ENCODE measurements around the gene MGAT5. TPM values are rescaled to one million over a fixed set of nuclear protein-coding genes. Genes with fewer than 3 reads are reported as not detected.

Gene MGAT5
- total RNA-seq, 1 experiment from 2014 or later = 52.4 TPM

GRCh38 chr2:134412639-134412999, 158.7 kb downstream of the MGAT5 start (continued):
- TF ChIP-seq JAZF1 (CRISPR knock-in tag; IDR thresholded peaks at IDR 0.05) = no peak
- no peak for TF ChIP-seq MXD4 (CRISPR knock-in tag; IDR thresholded peaks at IDR 0.05; ENCODE audit: borderline replicate concordance)
- no peak for TF ChIP-seq FOXP4 (CRISPR knock-in tag; IDR thresholded peaks at IDR 0.05)

GRCh38 chr2:134413430-134413829, 159.6 kb downstream of the MGAT5 start:
- TF ChIP-seq NFE2L1 (CRISPR knock-in tag; IDR thresholded peaks at IDR 0.05) = no peak
- Mint-ChIP-seq H3K4me3 (no peak overlapping the region), H3K4me1 (peaks cover 11% of the 10 kb centered on the region; the same call in 1 of the 2 replicates), H3K9me3 (no peaks in the 10 kb centered on the region), H3K27me3 (ENCODE audit: low read depth) (no peaks in the 10 kb centered on the region), H3K36me3 (no peaks in the 10 kb centered on the region), H3K27ac (no peak overlapping the region)
- ChIA-PET CTCF (interaction anchor here (0.6 to 3.3 kb wide), 3 partner anchors 16 to 295 kb away, joined by 3 to 43 read pairs (median 34); no protein-coding TSS in a partner anchor), POLR2A (no interaction called here)
- DNase-seq (ENCODE audit: low spot score) (no peak), ATAC-seq (no peak)

GRCh38 chr2:134413912-134414311, 160.0 kb downstream of the MGAT5 start:
- ChIA-PET POLR2A (no interaction called here), CTCF (no interaction called here)
- H3K9me3 Mint-ChIP-seq = no peaks in the 10 kb centered on the region
- H3K27me3 Mint-ChIP-seq (ENCODE audit: low read depth) = no peaks in the 10 kb centered on the region
- H3K4me1 Mint-ChIP-seq = peaks cover 11% of the 10 kb centered on the region; the same call in 1 of the 2 replicates
- TF ChIP-seq ZNF425 (CRISPR knock-in tag; conservative IDR thresholded peaks at IDR 0.05) (no peak), NFYB (CRISPR knock-in tag; conservative IDR thresholded peaks at IDR 0.05; ENCODE audit: low read depth) (no peak), SP1 (CRISPR knock-in tag; conservative IDR thresholded peaks at IDR 0.05) (no peak), E2F1 (CRISPR knock-in tag; IDR thresholded peaks at IDR 0.05) (no peak), ZMAT4 (CRISPR knock-in tag; IDR thresholded peaks at IDR 0.05) (no peak), MLX (CRISPR knock-in tag; IDR thresholded peaks at IDR 0.05) (no peak), MYBL2 (CRISPR knock-in tag; IDR thresholded peaks at IDR 0.05) (no peak), E2F5 (CRISPR knock-in tag; IDR thresholded peaks at IDR 0.05) (no peak)
- no peak for DNase-seq (ENCODE audit: low spot score)
- no peaks in the 10 kb centered on the region for H3K36me3 Mint-ChIP-seq
- ATAC-seq = no peak
- no peak overlapping the region for H3K4me3 Mint-ChIP-seq
- no peak overlapping the region for H3K27ac Mint-ChIP-seq

GRCh38 chr2:134416018-134416417, 162.1 kb downstream of the MGAT5 start:
- Mint-ChIP-seq H3K27ac (no peak overlapping the region), H3K4me1 (peaks cover 18% of the 10 kb centered on the region), H3K9me3 (no peaks in the 10 kb centered on the region), H3K27me3 (ENCODE audit: low read depth) (no peaks in the 10 kb centered on the region), H3K36me3 (no peaks in the 10 kb centered on the region), H3K4me3 (no peak overlapping the region)
- ATAC-seq = no peak
- ChIA-PET POLR2A (interaction anchor here (0.6 kb wide), 1 partner anchor 68 kb away, joined by 3 read pairs; no protein-coding TSS in a partner anchor), CTCF (interaction anchor here (0.6 to 0.8 kb wide), 2 partner anchors 34 to 35 kb away, joined by 3 read pairs; no protein-coding TSS in a partner anchor)
- DNase-seq (ENCODE audit: low spot score) = no peak
- TF ChIP-seq GRHL2 (CRISPR knock-in tag; IDR thresholded peaks at IDR 0.05; ENCODE audit: insufficient replicate concordance, severe bottlenecking) (no peak), MXD4 (CRISPR knock-in tag; IDR thresholded peaks at IDR 0.05; ENCODE audit: borderline replicate concordance) (no peak), ATF3 (CRISPR knock-in tag; conservative IDR thresholded peaks at IDR 0.05) (no peak), GTF2I (CRISPR knock-in tag; conservative IDR thresholded peaks at IDR 0.05) (no peak), E2F5 (CRISPR knock-in tag; IDR thresholded peaks at IDR 0.05) (no peak), IRF1 (CRISPR knock-in tag; IDR thresholded peaks at IDR 0.05) (no peak), MYBL2 (CRISPR knock-in tag; IDR thresholded peaks at IDR 0.05) (no peak), ELF4 (CRISPR knock-in tag; IDR thresholded peaks at IDR 0.05; ENCODE audit: low read depth) (no peak), USF2 (CRISPR knock-in tag; IDR thresholded peaks at IDR 0.05) (no peak), IRF2 (CRISPR knock-in tag; IDR thresholded peaks at IDR 0.05; ENCODE audit: borderline replicate concordance, low read depth) (no peak)
